ENCODE measurements around the gene BFAR. TPM values are rescaled to one million over a fixed set of nuclear protein-coding genes. Genes with fewer than 3 reads are reported as not detected.

BFAR gene
- total and polyA plus RNA-seq, 9 of the 15 experiments (the other 6 are each of a cell fraction or from before 2014, with no cell fraction given) = 45.0 to 82.6 (median 60.4) TPM

GRCh38 chr16:14632693-14633569, at the start of gene BFAR (continued):
- TF ChIP-seq, protein P1, sequence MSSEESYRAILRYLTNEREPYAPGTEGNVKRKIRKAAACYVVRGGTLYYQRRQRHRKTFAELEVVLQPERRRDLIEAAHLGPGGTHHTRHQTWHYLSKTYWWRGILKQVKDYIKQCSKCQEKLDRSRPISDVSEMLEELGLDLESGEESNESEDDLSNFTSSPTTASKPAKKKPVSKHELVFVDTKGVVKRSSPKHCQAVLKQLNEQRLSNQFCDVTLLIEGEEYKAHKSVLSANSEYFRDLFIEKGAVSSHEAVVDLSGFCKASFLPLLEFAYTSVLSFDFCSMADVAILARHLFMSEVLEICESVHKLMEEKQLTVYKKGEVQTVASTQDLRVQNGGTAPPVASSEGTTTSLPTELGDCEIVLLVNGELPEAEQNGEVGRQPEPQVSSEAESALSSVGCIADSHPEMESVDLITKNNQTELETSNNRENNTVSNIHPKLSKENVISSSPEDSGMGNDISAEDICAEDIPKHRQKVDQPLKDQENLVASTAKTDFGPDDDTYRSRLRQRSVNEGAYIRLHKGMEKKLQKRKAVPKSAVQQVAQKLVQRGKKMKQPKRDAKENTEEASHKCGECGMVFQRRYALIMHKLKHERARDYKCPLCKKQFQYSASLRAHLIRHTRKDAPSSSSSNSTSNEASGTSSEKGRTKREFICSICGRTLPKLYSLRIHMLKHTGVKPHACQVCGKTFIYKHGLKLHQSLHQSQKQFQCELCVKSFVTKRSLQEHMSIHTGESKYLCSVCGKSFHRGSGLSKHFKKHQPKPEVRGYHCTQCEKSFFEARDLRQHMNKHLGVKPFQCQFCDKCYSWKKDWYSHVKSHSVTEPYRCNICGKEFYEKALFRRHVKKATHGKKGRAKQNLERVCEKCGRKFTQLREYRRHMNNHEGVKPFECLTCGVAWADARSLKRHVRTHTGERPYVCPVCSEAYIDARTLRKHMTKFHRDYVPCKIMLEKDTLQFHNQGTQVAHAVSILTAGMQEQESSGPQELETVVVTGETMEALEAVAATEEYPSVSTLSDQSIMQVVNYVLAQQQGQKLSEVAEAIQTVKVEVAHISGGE (CRISPR knock-in tag; IDR thresholded peaks at IDR 0.05) = peak in 1 of 3 experiments; percentile 88; a peak in 2 of 6 replicates
- peak; percentile 97 for TF ChIP-seq RBFOX2 (IDR thresholded peaks at IDR 0.05; ENCODE audit: low read depth, low read length)
- peak in 1 of 2 experiments; percentile 82; a peak in 2 of 4 replicates for TF ChIP-seq HDAC1 (IDR thresholded peaks at IDR 0.05)
- peak; percentile 11 to 54; a peak in 2 of 4 replicates for TF ChIP-seq SIN3A (IDR thresholded peaks at IDR 0.05; ENCODE audit: borderline replicate concordance in 2 of 2, control insufficient read depth in 1 of 2, low read depth in 2 of 2, low read length in 2 of 2)
- peak; percentile 10; the same call in 1 of the 2 replicates for TF ChIP-seq LCOR (CRISPR knock-in tag; IDR thresholded peaks at IDR 0.05)
- TF ChIP-seq PCBP1 (IDR thresholded peaks at IDR 0.05; ENCODE audit: low read depth, low read length, poor library complexity, severe bottlenecking) = peak; percentile 58
- 0 out of 4 replicates have a peak, but pooled peaks of 1 of the 2 experiments have one; percentile 45 for TF ChIP-seq ZNF639 (CRISPR knock-in tag; conservative IDR thresholded peaks at IDR 0.05 in 1 of 2, IDR thresholded peaks at IDR 0.05 in 1 of 2)
- peak; percentile 79 for TF ChIP-seq NKRF (IDR thresholded peaks at IDR 0.05; ENCODE audit: borderline replicate concordance)
- peak; percentile 65 for TF ChIP-seq JUND (IDR thresholded peaks at IDR 0.05; ENCODE audit: borderline replicate concordance, low read depth, low read length)
- no peak; the same call in 2 of the 3 replicates for TF ChIP-seq JUND (tag; IDR thresholded peaks at IDR 0.05; ENCODE audit: borderline replicate concordance, low read depth, low read length)
- TF ChIP-seq GTF2B (IDR thresholded peaks at IDR 0.05; ENCODE audit: extremely low read depth, insufficient read length) = peak; percentile 49
- TF ChIP-seq ZFX (CRISPR knock-in tag; IDR thresholded peaks at IDR 0.05) = peak; percentile 80
- TF ChIP-seq, protein P2, sequence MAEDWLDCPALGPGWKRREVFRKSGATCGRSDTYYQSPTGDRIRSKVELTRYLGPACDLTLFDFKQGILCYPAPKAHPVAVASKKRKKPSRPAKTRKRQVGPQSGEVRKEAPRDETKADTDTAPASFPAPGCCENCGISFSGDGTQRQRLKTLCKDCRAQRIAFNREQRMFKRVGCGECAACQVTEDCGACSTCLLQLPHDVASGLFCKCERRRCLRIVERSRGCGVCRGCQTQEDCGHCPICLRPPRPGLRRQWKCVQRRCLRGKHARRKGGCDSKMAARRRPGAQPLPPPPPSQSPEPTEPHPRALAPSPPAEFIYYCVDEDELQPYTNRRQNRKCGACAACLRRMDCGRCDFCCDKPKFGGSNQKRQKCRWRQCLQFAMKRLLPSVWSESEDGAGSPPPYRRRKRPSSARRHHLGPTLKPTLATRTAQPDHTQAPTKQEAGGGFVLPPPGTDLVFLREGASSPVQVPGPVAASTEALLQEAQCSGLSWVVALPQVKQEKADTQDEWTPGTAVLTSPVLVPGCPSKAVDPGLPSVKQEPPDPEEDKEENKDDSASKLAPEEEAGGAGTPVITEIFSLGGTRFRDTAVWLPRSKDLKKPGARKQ (CRISPR knock-in tag; IDR thresholded peaks at IDR 0.05) = no peak
- TF ChIP-seq KLF1 (tag; IDR thresholded peaks at IDR 0.05) = no peak

Measured in K562 (cell line).